Ectodermal cell (in vitro differentiated cells): ENCODE measurements around the gene FHIT.

Source experiments
- H3K27ac ChIP-seq: 2 replicates; pipeline ENCODE4 v1.7.0; 2013; ENCODE audit warnings: mild to moderate bottlenecking, low read depth, low read length; ENCODE audit not compliant: insufficient read depth, poor library complexity, severe bottlenecking
- H3K27me3 ChIP-seq: 2 replicates; pipeline ENCODE4 v1.7.0; 2013; ENCODE audit warnings: mild to moderate bottlenecking, low read length; ENCODE audit not compliant: insufficient read depth, control insufficient read depth, poor library complexity, severe bottlenecking
- H3K36me3 ChIP-seq: one replicate; pipeline ENCODE4 v1.7.0; 2013; ENCODE audit warnings: low read length; ENCODE audit not compliant: control insufficient read depth, insufficient read depth
- H3K4me1 ChIP-seq: one replicate; pipeline ENCODE4 v1.7.0; 2013; ENCODE audit warnings: low read length; ENCODE audit not compliant: control insufficient read depth, insufficient read depth
- H3K4me3 ChIP-seq: 2 replicates; pipeline ENCODE4 v1.7.0; 2013; ENCODE audit warnings: low read depth, low read length, control low read depth; ENCODE audit not compliant: insufficient read depth
- H3K9me3 ChIP-seq: 2 replicates; pipeline ENCODE4 v1.7.0; 2013; ENCODE audit warnings: mild to moderate bottlenecking, low read length, moderate library complexity; ENCODE audit not compliant: control insufficient read depth
- WGBS, 2 experiments: methylation state at CpG; one replicate each; pipeline ENCODE4 v1.1.7; 2013; ENCODE audit warnings: missing lambda C conversion rate in 2 of 2; 5-methylcytosine and 5-hydroxymethylcytosine counted together

The FHIT gene

GRCh38 chr3:59930170-59930569, 1321.1 kb downstream of the FHIT start:
- WGBS, 2 experiments, result 92 to 94% methylated on average over 2 of the region's 2 CpGs

GRCh38 chr3:59927056-59927455, 1324.2 kb downstream of the FHIT start:
- Histone ChIP-seq H3K9me3 (no peaks in the 10 kb centered on the region), H3K27me3 (no peaks in the 10 kb centered on the region), H3K36me3 (no peaks in the 10 kb centered on the region), H3K4me1 (no peaks in the 10 kb centered on the region), H3K27ac (no peak overlapping the region), H3K4me3 (no peak overlapping the region)
- WGBS, 2 experiments, result 97 to 98% methylated on average over 3 of the region's 3 CpGs

More at GRCh38 chr3:59930170-59930569, 1321.1 kb downstream of the FHIT start:
- Histone ChIP-seq H3K4me1 (no peaks in the 10 kb centered on the region), H3K27ac (no peak overlapping the region), H3K4me3 (no peak overlapping the region), H3K9me3 (no peaks in the 10 kb centered on the region), H3K36me3 (no peaks in the 10 kb centered on the region), H3K27me3 (no peaks in the 10 kb centered on the region)

GRCh38 chr3:59925946-59926345, 1325.3 kb downstream of the FHIT start:
- Histone ChIP-seq H3K4me3 (no peak overlapping the region), H3K36me3 (no peaks in the 10 kb centered on the region), H3K9me3 (no peaks in the 10 kb centered on the region), H3K27me3 (no peaks in the 10 kb centered on the region), H3K4me1 (no peaks in the 10 kb centered on the region), H3K27ac (no peak overlapping the region)

GRCh38 chr3:59922192-59922591, 1329.1 kb downstream of the FHIT start:
- WGBS, 2 experiments, result 92 to 95% methylated on average over 5 to 7 of the region's 7 CpGs
- Histone ChIP-seq H3K4me3 (no peak overlapping the region), H3K27me3 (no peaks in the 10 kb centered on the region), H3K9me3 (no peaks in the 10 kb centered on the region), H3K4me1 (no peaks in the 10 kb centered on the region), H3K27ac (no peak overlapping the region), H3K36me3 (no peaks in the 10 kb centered on the region)

- no peaks in the 10 kb centered on the region for H3K36me3 ChIP-seq
- WGBS, 2 experiments, result 80 to 96% methylated on average over 5 of the region's 5 CpGs
- no peak overlapping the region for H3K27ac ChIP-seq
- no peaks in the 10 kb centered on the region for H3K4me1 ChIP-seq
- no peaks in the 10 kb centered on the region for H3K27me3 ChIP-seq
- no peaks in the 10 kb centered on the region for H3K9me3 ChIP-seq
- no peak overlapping the region for H3K4me3 ChIP-seq
Observed at GRCh38 chr3:59920822-59921221, 1330.4 kb downstream of the FHIT start.

GRCh38 chr3:59919586-59919985, 1331.7 kb downstream of the FHIT start:
- no peaks in the 10 kb centered on the region for H3K36me3 ChIP-seq
- H3K4me3 ChIP-seq, result no peak overlapping the region
- WGBS, 2 experiments, result 97 to 100% methylated on average over 2 of the region's 2 CpGs
- no peak overlapping the region for H3K27ac ChIP-seq
- no peaks in the 10 kb centered on the region for H3K4me1 ChIP-seq
- no peaks in the 10 kb centered on the region for H3K9me3 ChIP-seq
- no peaks in the 10 kb centered on the region for H3K27me3 ChIP-seq

- Histone ChIP-seq H3K27me3 (no peaks in the 10 kb centered on the region), H3K4me3 (no peak overlapping the region), H3K4me1 (no peaks in the 10 kb centered on the region), H3K9me3 (no peaks in the 10 kb centered on the region), H3K36me3 (no peaks in the 10 kb centered on the region), H3K27ac (no peak overlapping the region)
- 93 to 98% methylated on average over 5 to 6 of the region's 6 CpGs for whole genome bisulfite sequencing, 2 experiments
Observed at GRCh38 chr3:59914251-59914650, 1337.0 kb downstream of the FHIT start.

- Histone ChIP-seq H3K36me3 (no peaks in the 10 kb centered on the region), H3K27ac (no peak overlapping the region), H3K9me3 (no peaks in the 10 kb centered on the region), H3K4me3 (no peak overlapping the region), H3K4me1 (no peaks in the 10 kb centered on the region), H3K27me3 (no peaks in the 10 kb centered on the region)
- WGBS, 2 experiments, result no CpG with 5 or more reads among the region's 1 CpG
Observed at GRCh38 chr3:59913645-59914044, 1337.6 kb downstream of the FHIT start.

- Histone ChIP-seq H3K36me3 (no peaks in the 10 kb centered on the region), H3K4me3 (no peak overlapping the region), H3K9me3 (no peaks in the 10 kb centered on the region), H3K4me1 (no peaks in the 10 kb centered on the region), H3K27me3 (no peaks in the 10 kb centered on the region), H3K27ac (no peak overlapping the region)
- WGBS, 2 experiments, result 95 to 96% methylated on average over 2 of the region's 2 CpGs
Observed at GRCh38 chr3:59908701-59909100, 1342.6 kb downstream of the FHIT start.

GRCh38 chr3:59908280-59908679, 1343.0 kb downstream of the FHIT start:
- Histone ChIP-seq H3K36me3 (no peaks in the 10 kb centered on the region), H3K27ac (no peak overlapping the region), H3K9me3 (no peaks in the 10 kb centered on the region), H3K4me1 (no peaks in the 10 kb centered on the region), H3K4me3 (no peak overlapping the region), H3K27me3 (no peaks in the 10 kb centered on the region)
- WGBS, 2 experiments, result 79 to 89% methylated on average over 2 of the region's 2 CpGs

GRCh38 chr3:59904296-59904695, 1347.0 kb downstream of the FHIT start:
- Histone ChIP-seq H3K36me3 (no peaks in the 10 kb centered on the region), H3K9me3 (no peaks in the 10 kb centered on the region), H3K4me3 (no peak overlapping the region), H3K27ac (no peak overlapping the region), H3K27me3 (no peaks in the 10 kb centered on the region), H3K4me1 (no peaks in the 10 kb centered on the region)
- WGBS, 2 experiments, result 93 to 97% methylated on average over 2 to 3 of the region's 3 CpGs
